Neural progenitor cell (in vitro differentiated cells): Measurements from ENCODE around the gene CNPY1. TPM values are rescaled to one million over a fixed set of nuclear protein-coding genes. Genes with fewer than 3 reads are reported as not detected.

Experiments used
- DNase-seq: peaks from one replicate; pipeline ENCODE4 v3.0.0-alpha.2; 2016; ENCODE audit warnings: low spot score
- H2AFZ ChIP-seq: fragments of 200-600 bp; sonication (generic); replicated peaks from 2 replicates; pipeline ENCODE4 v1.6.1; 2016; ENCODE audit warnings: antibody characterized with exemption
- H3F3A ChIP-seq: fragments of 200-600 bp; sonication (generic); 2 replicates; pipeline ENCODE4 v1.6.1; 2016; ENCODE audit warnings: antibody characterized with exemption, low read depth
- H3K27ac ChIP-seq: fragments of 200-600 bp; sonication (generic); 2 replicates; pipeline ENCODE4 v1.5.1; 2016; ENCODE audit warnings: mild to moderate bottlenecking
- H3K27me3 ChIP-seq: fragments of 200-600 bp; sonication (generic); 2 replicates; pipeline ENCODE4 v1.6.1; 2016; ENCODE audit warnings: mild to moderate bottlenecking, moderate library complexity
- H3K36me3 ChIP-seq: fragments of 200-600 bp; sonication (generic); 2 replicates; pipeline ENCODE4 v1.5.1; 2016
- H3K4me1 ChIP-seq: fragments of 200-600 bp; sonication (generic); 2 replicates; pipeline ENCODE4 v1.6.1; 2016; ENCODE audit warnings: mixed run types
- H3K4me2 ChIP-seq: fragments of 200-600 bp; sonication (generic); 2 replicates; pipeline ENCODE4 v1.6.1; 2016
- H3K4me3 ChIP-seq: fragments of 200-600 bp; sonication (generic); 2 replicates; pipeline ENCODE4 v1.5.1; 2016
- H3K79me2 ChIP-seq: fragments of 200-600 bp; sonication (generic); 2 replicates; pipeline ENCODE4 v1.6.1; 2016; ENCODE audit warnings: low read depth
- H3K9ac ChIP-seq: fragments of 200-600 bp; sonication (generic); 2 replicates; pipeline ENCODE4 v1.6.1; 2016
- H3K9me3 ChIP-seq: fragments of 200-600 bp; sonication (generic); 2 replicates; pipeline ENCODE4 v1.5.1; 2016; ENCODE audit warnings: low read depth
- H4K20me1 ChIP-seq: fragments of 200-600 bp; sonication (generic); 2 replicates; pipeline ENCODE4 v1.6.1; 2016; ENCODE audit warnings: low read depth
- H3K27ac Mint-ChIP-seq: 3 replicates; pipeline ENCODE4 v1.8.0; 2021; ENCODE audit warnings: mixed read lengths
- H3K27me3 Mint-ChIP-seq: 2 replicates; pipeline ENCODE4 v1.8.0; 2022; ENCODE audit warnings: low read depth, mild to moderate bottlenecking, inconsistent platforms, moderate library complexity, mixed read lengths; ENCODE audit not compliant: insufficient read depth
- H3K36me3 Mint-ChIP-seq: 3 replicates; pipeline ENCODE4 v1.8.0; 2021; ENCODE audit warnings: mixed read lengths
- H3K4me1 Mint-ChIP-seq: 3 replicates; pipeline ENCODE4 v1.8.0; 2021; ENCODE audit warnings: mixed read lengths
- H3K4me3 Mint-ChIP-seq: 3 replicates; pipeline ENCODE4 v1.8.0; 2021; ENCODE audit warnings: mild to moderate bottlenecking, moderate library complexity, mixed read lengths
- H3K9me3 Mint-ChIP-seq: 3 replicates; pipeline ENCODE4 v1.8.0; 2020; ENCODE audit warnings: mixed read lengths
- EZH2 ChIP-seq: fragments of 200-600 bp; sonication (generic); IDR thresholded peaks from 2 replicates; pipeline ENCODE4 v1.6.1; 2017; ENCODE audit warnings: antibody characterized with exemption, mild to moderate bottlenecking, moderate library complexity
- EZH2phosphoT487 ChIP-seq: fragments of 200-600 bp; sonication (generic); IDR thresholded peaks from 2 replicates; pipeline ENCODE4 v1.6.1; 2017; ENCODE audit warnings: antibody characterized with exemption
- total RNA-seq: library from RNA; depleted of rRNA; stranded (reverse); fragments of >200 nt; gene quantifications from 2 replicates; pipeline ENCODE4 v1.2.3, GENCODE V29; 2015; ENCODE audit warnings: low replicate concordance
- TF ChIP-seq, protein P1 (sequence below): fragments of 200-600 bp; sonication (generic); IDR thresholded peaks from 2 replicates; pipeline ENCODE4 v1.5.1; 2017; ENCODE audit warnings: antibody characterized with exemption, mild to moderate bottlenecking

Gene CNPY1
- total RNA-seq, 1 donor from 2014 or later: not detected

DNA sequence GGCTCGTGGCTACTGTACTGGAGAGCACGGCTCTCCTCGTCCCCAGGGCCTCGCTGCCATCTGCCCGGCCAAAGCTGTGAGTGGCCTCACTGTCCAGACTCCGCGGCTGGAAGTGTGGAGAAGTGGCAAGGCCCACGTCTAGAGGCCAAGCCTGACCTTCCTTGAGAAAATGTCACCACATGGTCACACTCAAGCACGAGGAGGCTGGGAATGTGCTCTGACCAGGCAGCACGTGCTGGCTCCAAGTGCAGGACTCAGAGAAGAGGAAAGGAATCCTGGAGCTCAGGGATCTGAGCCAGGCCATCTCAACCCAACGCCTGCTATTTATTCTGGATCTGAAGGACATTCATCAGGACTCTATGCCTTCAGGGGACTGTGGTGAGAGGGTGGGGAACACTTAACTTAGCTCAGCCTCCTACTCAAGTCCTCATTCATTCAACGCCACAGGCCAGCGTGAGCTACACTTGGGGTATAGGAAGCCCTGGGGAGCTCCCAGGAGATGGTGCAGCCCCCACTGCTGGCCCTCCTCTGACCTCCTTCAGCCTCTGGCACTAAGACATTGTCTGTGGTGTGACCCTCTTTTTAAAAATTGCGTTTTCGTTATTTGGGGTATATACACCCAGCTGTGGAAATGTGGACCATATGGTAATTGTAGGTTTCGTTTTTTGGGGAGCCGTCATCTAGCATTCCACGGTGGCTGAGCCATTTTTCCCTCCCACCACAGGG, 59.4 kb downstream of the CNPY1 start:
- Histone ChIP-seq H3F3A (peaks cover 29% of the 10 kb centered on the region), H3K9ac (no peak overlapping the region), H3K4me3 (no peak overlapping the region), H3K4me2 (no peak overlapping the region), H2AFZ (no peak overlapping the region), H3K27ac (no peak overlapping the region), H3K9me3 (no peaks in the 10 kb centered on the region), H3K27me3 (peaks cover 100% of the 10 kb centered on the region), H3K36me3 (no peaks in the 10 kb centered on the region), H3K4me1 (peaks cover 30% of the 10 kb centered on the region), H4K20me1 (peaks cover 4% of the 10 kb centered on the region), H3K79me2 (no peaks in the 10 kb centered on the region)
- Mint-ChIP-seq H3K36me3 (peaks cover 10% of the 10 kb centered on the region), H3K27ac (no peak overlapping the region), H3K4me1 (peaks cover 86% of the 10 kb centered on the region), H3K4me3 (no peak overlapping the region), H3K27me3 (peaks cover 19% of the 10 kb centered on the region), H3K9me3 (peaks cover under 1% of the 10 kb centered on the region)
- no peak for DNase-seq
- no peak for TF ChIP-seq EZH2
- no peak for TF ChIP-seq EZH2phosphoT487
- TF ChIP-seq, protein P1, sequence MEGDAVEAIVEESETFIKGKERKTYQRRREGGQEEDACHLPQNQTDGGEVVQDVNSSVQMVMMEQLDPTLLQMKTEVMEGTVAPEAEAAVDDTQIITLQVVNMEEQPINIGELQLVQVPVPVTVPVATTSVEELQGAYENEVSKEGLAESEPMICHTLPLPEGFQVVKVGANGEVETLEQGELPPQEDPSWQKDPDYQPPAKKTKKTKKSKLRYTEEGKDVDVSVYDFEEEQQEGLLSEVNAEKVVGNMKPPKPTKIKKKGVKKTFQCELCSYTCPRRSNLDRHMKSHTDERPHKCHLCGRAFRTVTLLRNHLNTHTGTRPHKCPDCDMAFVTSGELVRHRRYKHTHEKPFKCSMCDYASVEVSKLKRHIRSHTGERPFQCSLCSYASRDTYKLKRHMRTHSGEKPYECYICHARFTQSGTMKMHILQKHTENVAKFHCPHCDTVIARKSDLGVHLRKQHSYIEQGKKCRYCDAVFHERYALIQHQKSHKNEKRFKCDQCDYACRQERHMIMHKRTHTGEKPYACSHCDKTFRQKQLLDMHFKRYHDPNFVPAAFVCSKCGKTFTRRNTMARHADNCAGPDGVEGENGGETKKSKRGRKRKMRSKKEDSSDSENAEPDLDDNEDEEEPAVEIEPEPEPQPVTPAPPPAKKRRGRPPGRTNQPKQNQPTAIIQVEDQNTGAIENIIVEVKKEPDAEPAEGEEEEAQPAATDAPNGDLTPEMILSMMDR: no peak

DNA sequence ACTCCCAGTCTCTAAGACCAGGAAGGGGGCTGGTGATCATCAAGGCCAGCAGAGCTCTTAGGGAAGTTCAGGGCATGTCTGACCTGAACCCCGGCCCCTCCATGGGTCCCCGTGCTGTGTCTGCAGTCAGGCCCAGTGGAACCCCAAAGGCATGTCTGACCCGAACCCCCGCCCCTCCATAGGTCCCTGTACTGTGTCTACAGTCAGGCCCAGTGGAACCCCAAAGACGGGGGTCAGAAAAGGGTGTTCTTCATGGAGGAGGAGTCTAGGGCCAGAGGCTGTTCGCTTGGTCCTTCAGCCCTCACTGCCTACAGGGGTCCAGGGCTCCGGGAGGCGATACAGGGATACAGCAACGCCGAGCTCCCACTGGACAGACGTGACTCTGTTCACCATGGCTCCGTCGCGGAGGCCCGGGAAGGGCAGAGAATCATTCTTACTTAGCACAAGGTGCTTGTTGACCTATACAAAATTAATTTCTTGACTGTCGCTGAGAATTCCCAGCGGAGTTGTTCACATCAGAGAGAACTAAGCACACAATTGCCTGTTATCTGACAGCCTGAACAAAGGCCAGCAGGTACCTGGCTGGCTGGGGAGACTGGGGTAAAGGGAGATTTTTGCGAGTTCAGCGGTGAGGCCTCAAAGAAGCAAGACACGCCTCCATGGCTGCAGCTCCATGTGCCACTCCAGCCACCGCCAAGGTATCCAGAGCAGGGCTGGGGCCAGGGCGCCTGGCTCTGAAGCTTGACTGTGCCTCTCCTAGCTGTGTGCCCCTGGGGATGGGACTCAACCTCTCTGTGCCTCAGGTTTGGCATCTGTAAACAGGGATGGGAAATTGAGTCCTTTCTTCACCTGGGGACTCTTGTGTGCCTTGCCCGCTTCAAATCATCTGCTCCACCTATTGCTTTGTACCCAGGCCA, 61.6 kb downstream of the CNPY1 start:
- H3K36me3 ChIP-seq: no peaks in the 10 kb centered on the region
- Mint-ChIP-seq H3K36me3 (peaks cover 21% of the 10 kb centered on the region), H3K9me3 (peaks cover 2% of the 10 kb centered on the region), H3K4me3 (peak overlapping the region; percentile 58), H3K27ac (peak overlapping the region; percentile 87), H3K4me1 (peaks cover 77% of the 10 kb centered on the region), H3K27me3 (peaks cover 21% of the 10 kb centered on the region)
- no peak overlapping the region for H3K27ac ChIP-seq
- H3K4me3 ChIP-seq: no peak overlapping the region
- H3K9ac ChIP-seq: no peak overlapping the region
- no peaks in the 10 kb centered on the region for H3K79me2 ChIP-seq
- H3K27me3 ChIP-seq: peaks cover 100% of the 10 kb centered on the region
- peaks cover 23% of the 10 kb centered on the region for H3F3A ChIP-seq
- H3K4me2 ChIP-seq: no peak overlapping the region
- no peak for DNase-seq
- peaks cover 11% of the 10 kb centered on the region for H3K4me1 ChIP-seq
- no peak overlapping the region for H2AFZ ChIP-seq
- H4K20me1 ChIP-seq: peaks cover 4% of the 10 kb centered on the region
- no peaks in the 10 kb centered on the region for H3K9me3 ChIP-seq
- TF ChIP-seq, protein P1: no peak
- TF ChIP-seq EZH2 (no peak), EZH2phosphoT487 (no peak)

DNA sequence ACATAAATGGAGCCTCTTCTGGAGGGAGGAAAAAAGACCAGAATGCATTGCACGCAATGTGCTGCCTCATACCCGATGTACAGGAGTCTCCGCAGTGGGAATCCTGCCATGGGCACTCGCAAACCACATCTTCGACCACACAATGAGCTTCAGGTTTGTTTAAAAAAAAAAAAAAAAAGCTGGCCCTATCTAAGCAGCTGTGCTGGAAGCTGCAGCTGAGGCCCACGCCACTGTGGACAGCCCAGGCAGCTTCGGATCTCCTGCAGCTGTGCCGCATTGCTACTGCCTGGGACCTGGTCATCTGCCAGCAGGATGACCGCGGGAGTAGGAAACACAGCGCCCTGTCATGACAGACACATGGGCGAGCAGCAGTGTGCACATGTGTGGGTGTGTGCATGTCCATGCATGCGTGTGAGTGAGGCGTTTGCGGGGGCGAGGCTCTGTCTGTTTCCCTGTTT, 62.5 kb downstream of the CNPY1 start:
- H3K27me3 Mint-ChIP-seq: peaks cover 22% of the 10 kb centered on the region
- peaks cover 70% of the 10 kb centered on the region for H3K4me1 Mint-ChIP-seq
- TF ChIP-seq, protein P1: no peak
- no peak for TF ChIP-seq EZH2
- TF ChIP-seq EZH2phosphoT487: no peak
- Histone ChIP-seq H3K27ac (no peak overlapping the region), H3K27me3 (peaks cover 100% of the 10 kb centered on the region), H3K9ac (no peak overlapping the region), H3K4me3 (no peak overlapping the region), H3K9me3 (no peaks in the 10 kb centered on the region), H3K36me3 (no peaks in the 10 kb centered on the region), H3K4me2 (peak overlapping the region; percentile 28), H3F3A (peaks cover 23% of the 10 kb centered on the region), H2AFZ (no peak overlapping the region), H3K4me1 (peaks cover 11% of the 10 kb centered on the region), H4K20me1 (peaks cover 4% of the 10 kb centered on the region), H3K79me2 (no peaks in the 10 kb centered on the region)
- H3K27ac Mint-ChIP-seq: peak overlapping the region; percentile 93
- no peak for DNase-seq
- peaks cover 2% of the 10 kb centered on the region for H3K9me3 Mint-ChIP-seq
- H3K36me3 Mint-ChIP-seq: peaks cover 23% of the 10 kb centered on the region
- peak overlapping the region; percentile 52 for H3K4me3 Mint-ChIP-seq
